Mucosa of rectum (tissue), 2 donors: ENCODE data around the gene ITPKB.

Source experiments
- H3K27ac ChIP-seq, 2 donors: one replicate each; pipeline ENCODE4 v1.7.0; 2013; ENCODE audit warnings: inconsistent platforms in 2 of 2, low read depth in 2 of 2, low read length in 2 of 2
- H3K27me3 ChIP-seq, 2 donors: one replicate each; pipeline ENCODE4 v1.7.0; 2013; ENCODE audit warnings: low read length in 2 of 2; ENCODE audit not compliant: control insufficient read depth in 2 of 2, insufficient read depth in 2 of 2
- H3K36me3 ChIP-seq, 2 donors: one replicate each; pipeline ENCODE4 v1.7.0; 2013; ENCODE audit warnings: low read length in 2 of 2; ENCODE audit not compliant: control insufficient read depth in 2 of 2, insufficient read depth in 2 of 2
- H3K4me1 ChIP-seq, 2 donors: one replicate each; pipeline ENCODE4 v1.7.0; 2013; ENCODE audit warnings: low read length in 2 of 2, mild to moderate bottlenecking in 1 of 2; ENCODE audit not compliant: control insufficient read depth in 2 of 2, insufficient read depth in 2 of 2
- H3K4me3 ChIP-seq, 2 donors: one replicate each; pipeline ENCODE4 v1.7.0; 2013; ENCODE audit warnings: low read length in 2 of 2
- H3K9ac ChIP-seq, 2 donors: one replicate each; pipeline ENCODE4 v1.7.0; 2013; ENCODE audit warnings: low read length in 2 of 2, low read depth in 1 of 2, mild to moderate bottlenecking in 1 of 2
- H3K9me3 ChIP-seq, 2 donors: one replicate each; pipeline ENCODE4 v1.7.0; 2013; ENCODE audit warnings: low read length in 2 of 2; ENCODE audit not compliant: control insufficient read depth in 2 of 2
- donor health status: healthy.
- donor health status: Normal muscosa, but diverticular disease.

The ITPKB gene

DNA sequence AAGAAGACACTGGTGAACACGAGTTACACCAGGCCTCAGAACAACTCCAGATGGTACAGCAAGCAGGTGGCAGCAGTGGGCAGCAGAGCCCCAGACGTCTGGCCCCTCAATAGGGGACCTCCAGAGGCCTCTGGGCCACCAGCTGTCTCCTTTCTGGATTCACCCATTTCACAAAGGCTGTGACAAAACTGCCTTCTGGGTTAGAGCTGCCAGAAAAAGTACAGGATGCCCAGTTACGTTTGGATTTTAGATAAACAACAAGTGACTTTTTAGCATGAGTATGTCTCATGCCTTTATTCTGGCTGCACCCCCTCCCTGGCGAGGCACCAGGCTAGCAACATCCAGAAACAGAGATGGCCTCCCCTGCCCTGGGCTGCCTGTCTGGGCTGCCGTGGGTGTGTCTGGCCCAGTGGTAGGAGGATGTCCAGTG is 30.1 kb downstream of the ITPKB start:
- no peak overlapping the region for H3K27ac ChIP-seq
- no peak overlapping the region for H3K9ac ChIP-seq
- H3K4me3 ChIP-seq = no peak overlapping the region
- peaks cover 6 to 11% of the 10 kb centered on the region in 2 donors for H3K4me1 ChIP-seq
- H3K9me3 ChIP-seq = no peaks in the 10 kb centered on the region
- no peaks in the 10 kb centered on the region for H3K27me3 ChIP-seq
- no peaks in the 10 kb centered on the region for H3K36me3 ChIP-seq

DNA sequence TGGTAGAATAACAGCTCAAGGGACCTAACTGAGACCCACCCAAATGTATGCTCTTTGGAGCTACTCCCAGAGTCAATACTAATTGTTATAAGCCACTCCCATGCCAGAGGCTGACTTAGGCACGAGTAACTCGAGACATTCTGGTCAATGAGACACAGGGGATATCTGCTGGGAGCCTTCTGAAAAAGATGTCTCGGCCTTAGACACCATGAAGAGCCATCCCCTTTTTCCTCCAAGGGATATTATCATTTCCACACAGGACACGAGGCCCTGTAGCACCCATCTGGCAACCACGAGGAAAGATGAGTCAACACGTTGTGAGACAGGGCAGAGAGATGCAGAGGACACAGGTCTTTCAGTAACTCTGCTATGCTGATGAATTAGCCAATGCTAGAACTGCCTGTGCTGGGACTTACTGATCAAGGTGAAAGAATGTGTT is 30.7 kb downstream of the ITPKB start:
- Histone ChIP-seq H3K4me1 (peaks cover 6 to 14% of the 10 kb centered on the region in 2 donors), H3K4me3 (no peak overlapping the region), H3K27ac (no peak overlapping the region), H3K27me3 (no peaks in the 10 kb centered on the region), H3K9me3 (no peaks in the 10 kb centered on the region), H3K36me3 (no peaks in the 10 kb centered on the region), H3K9ac (no peak overlapping the region)

DNA sequence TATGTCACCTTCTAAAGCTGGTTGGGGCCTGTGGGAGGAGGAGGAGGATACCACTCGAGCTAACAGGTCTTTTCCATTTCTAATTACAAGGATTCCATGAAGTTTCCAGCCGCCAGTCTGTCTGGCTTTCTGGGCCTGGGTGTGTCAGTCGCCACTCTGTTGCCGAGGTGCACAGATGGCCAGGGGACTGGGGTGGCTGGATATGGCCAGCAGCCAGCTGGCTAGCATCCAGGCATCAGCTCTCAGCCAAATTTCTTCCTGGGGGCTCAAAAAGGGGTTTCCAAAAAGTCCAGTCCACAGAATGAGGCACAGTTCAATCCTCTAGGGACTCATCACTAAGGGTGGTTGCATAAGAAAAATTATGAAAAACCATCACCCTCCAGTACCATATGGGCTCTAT is 32.4 kb downstream of the ITPKB start:
- H3K27me3 ChIP-seq = no peaks in the 10 kb centered on the region
- no peak overlapping the region for H3K4me3 ChIP-seq
- peaks cover 9 to 18% of the 10 kb centered on the region in 2 donors for H3K4me1 ChIP-seq
- no peak overlapping the region for H3K9ac ChIP-seq
- H3K36me3 ChIP-seq = no peaks in the 10 kb centered on the region
- no peak overlapping the region for H3K27ac ChIP-seq
- H3K9me3 ChIP-seq = no peaks in the 10 kb centered on the region

DNA sequence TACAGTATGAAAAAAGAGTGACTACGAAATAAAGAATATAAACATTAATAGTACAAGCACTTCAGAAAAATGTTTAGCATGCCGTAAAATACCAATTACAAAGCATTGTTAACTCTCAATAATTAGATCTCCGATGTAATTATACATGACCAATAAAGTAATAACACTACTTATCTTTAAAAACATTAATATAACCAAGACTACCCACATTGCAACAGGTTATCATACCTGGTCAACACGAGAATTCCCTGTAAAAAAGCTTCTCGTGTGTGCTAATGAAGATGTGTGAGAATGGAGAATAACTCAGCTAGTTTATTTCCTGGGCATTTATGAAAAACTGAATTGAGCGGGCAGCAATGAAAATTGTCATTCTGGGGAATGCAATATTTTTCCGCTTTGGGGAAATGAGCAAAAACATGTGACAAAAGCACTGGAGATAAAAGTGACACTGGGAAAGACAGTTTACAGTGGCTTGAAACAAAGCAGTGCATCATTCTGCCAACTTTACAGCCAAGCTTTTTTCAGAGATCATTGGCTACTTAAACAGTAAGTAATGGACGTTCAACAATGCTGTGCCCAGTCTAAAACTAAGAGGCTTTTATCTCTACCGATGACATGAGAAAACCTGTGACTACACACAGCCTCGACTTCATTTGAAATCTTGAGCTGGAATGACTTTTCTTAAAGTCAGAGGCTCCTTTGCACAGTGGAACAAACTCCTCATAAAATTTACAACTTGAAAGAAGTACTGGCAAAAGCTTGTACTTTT is 34.7 kb downstream of the ITPKB start:
- Histone ChIP-seq H3K27ac (peak overlapping the region in 1 of 2 donors; percentile 94), H3K9ac (peak overlapping the region; percentile 86 to 92), H3K4me3 (peak overlapping the region in 1 of 2 donors; percentile 88)

DNA sequence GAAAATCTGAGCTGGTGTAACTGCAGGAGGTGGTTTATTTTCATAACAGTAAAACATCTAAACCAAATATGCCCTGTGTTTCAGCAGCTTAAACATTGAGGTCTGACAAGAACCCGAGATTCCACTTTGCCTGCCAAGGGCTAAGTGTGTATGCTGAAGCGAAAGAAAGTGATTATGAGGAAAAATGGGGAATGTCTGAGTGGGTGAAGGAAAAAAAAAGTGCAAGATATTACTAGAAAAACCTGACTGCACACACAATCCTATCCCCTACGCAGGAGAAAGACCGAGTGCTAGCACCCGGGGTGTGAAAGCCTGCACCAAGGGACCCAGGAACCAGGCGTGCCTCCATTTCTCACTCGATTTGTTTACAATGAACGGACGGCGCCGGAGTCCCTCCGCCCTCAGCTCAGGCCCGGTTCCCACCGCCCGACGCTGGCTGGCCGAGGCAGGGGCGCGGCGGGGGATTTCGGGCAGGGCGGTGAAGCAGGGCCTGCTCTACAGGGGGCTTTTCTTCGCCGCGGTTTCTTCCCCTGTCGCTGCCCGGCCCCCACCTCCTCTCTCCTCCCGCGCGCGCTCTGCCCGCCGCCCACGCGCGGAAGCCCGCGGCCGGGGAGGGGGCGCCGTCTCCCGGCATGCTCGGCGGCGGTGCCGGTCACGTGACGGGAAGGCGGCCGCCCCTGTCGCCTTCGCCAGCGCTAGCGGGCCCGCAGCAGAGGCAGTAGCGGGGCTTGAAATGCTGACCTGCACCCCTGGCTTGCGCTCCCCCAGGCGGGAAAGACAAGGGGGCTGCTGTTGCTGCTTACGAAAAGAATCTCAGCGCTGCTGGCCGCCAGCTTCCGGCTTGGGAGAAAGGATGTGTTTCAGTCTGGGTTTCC is 35.9 kb downstream of the ITPKB start:
- peak overlapping the region; percentile 90 to 94 for H3K27ac ChIP-seq
- peak overlapping the region; percentile 86 to 92 for H3K9ac ChIP-seq
- no peaks in the 10 kb centered on the region for H3K36me3 ChIP-seq
- H3K4me3 ChIP-seq = peak overlapping the region; percentile 74 to 88
- no peaks in the 10 kb centered on the region for H3K27me3 ChIP-seq
- H3K9me3 ChIP-seq = no peaks in the 10 kb centered on the region
- H3K4me1 ChIP-seq = peaks cover 6 to 15% of the 10 kb centered on the region in 2 donors

More for the DNA sequence above, 34.7 kb downstream of the ITPKB start:
- no peaks in the 10 kb centered on the region for H3K36me3 ChIP-seq
- no peaks in the 10 kb centered on the region for H3K9me3 ChIP-seq
- peaks cover 6 to 14% of the 10 kb centered on the region in 2 donors for H3K4me1 ChIP-seq
- no peaks in the 10 kb centered on the region for H3K27me3 ChIP-seq

DNA sequence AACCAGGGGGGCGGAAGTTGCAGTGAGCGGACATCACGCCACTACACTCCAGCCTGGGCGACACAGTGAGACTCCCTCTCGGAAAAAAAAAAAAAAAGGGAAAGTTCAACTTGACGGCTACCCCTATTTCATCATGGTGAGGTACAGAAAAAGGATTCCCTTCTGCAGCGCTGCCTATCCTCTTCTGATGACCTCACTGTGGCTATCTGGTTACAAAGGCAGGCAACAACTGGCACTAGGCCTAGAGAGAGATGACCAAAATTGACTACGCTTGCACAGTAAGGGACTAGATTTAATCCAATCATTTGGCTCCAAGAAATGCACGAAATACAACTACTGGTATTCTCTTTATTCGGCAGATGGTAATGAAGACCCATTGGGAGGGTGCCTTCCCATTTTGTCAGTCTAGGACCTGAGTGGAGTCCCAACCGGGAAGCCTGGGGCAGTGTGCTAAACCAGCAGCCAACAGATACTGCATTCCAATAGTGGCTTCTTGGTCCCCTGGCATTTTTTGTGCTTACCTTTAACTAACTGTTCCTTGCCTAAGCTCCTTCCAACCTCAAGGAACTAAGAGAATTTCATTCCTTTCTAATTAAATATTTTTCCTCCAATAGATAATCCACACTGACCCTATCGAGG is 36.6 kb downstream of the ITPKB start:
- H3K4me3 ChIP-seq = peak overlapping the region; percentile 74 to 88
- H3K36me3 ChIP-seq = no peaks in the 10 kb centered on the region
- peak overlapping the region; percentile 90 to 94 for H3K27ac ChIP-seq
- H3K9ac ChIP-seq = peak overlapping the region; percentile 86 to 92
- H3K4me1 ChIP-seq = peaks cover 6 to 17% of the 10 kb centered on the region in 2 donors
- no peaks in the 10 kb centered on the region for H3K27me3 ChIP-seq
- H3K9me3 ChIP-seq = no peaks in the 10 kb centered on the region

DNA sequence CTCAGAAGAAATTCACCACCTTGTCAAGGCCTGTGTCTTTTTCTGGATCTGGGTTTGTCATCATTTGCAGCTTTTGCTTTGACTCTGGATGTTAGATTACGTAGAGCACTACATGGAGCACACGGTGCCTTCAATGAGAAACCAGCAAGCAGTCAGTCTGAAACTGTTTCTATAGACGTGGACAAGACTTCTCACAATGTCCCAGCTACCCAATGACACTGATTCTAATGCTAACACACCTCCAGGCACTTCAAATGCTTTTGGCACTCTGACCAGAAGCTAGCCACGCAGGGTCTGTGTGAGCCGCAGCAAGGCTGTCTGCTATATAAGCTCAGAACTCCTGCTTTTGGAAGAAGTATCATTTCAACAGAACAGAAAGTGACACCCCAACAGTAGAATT is 38.2 kb downstream of the ITPKB start:
- peaks cover 6 to 17% of the 10 kb centered on the region in 2 donors for H3K4me1 ChIP-seq
- no peaks in the 10 kb centered on the region for H3K9me3 ChIP-seq
- H3K27me3 ChIP-seq = no peaks in the 10 kb centered on the region
- no peak overlapping the region for H3K27ac ChIP-seq
- no peaks in the 10 kb centered on the region for H3K36me3 ChIP-seq
- H3K9ac ChIP-seq = no peak overlapping the region
- no peak overlapping the region for H3K4me3 ChIP-seq

DNA sequence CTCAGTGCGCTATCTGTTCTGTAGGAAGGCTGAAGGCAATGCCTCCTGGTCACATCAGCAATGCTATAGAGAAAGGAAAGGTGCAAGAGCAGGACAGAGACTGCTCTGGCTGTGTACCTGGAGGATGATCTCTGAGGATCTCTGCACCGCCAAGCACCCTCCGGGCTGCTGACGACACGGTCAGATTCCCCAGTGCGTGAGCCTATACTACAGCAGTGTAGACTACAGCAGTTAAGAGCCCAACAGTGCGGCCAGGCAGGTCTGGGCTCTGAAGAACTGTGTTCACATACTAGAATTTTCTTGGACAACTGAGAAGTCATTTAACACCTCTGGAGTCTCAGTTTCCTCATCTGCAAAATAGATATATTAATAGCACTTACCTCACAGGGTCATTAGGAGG is 39.9 kb downstream of the ITPKB start:
- no peaks in the 10 kb centered on the region for H3K27me3 ChIP-seq
- no peak overlapping the region for H3K9ac ChIP-seq
- H3K9me3 ChIP-seq = no peaks in the 10 kb centered on the region
- H3K27ac ChIP-seq = no peak overlapping the region
- no peak overlapping the region for H3K4me3 ChIP-seq
- H3K4me1 ChIP-seq = peaks cover 6 to 17% of the 10 kb centered on the region in 2 donors
- no peaks in the 10 kb centered on the region for H3K36me3 ChIP-seq

DNA sequence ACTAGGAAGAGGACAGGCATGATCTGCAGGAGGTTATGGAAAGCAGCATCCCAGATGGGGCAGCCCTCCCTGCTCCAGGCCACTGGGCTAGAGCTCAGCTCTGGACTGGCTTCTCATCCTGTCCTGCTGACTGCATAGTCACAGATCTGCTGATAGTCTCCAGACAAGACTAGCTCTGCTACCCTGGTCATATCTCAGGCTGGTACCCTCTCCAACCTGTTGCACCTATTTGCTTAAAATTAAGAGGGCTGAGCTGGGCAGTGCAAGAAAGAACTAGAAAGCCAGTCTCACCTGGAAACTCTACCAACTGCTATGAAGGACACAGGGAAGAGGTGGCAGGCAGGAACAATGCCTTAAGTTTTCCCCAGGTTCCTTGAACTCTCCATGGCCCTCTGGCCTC is 40.4 kb downstream of the ITPKB start:
- peaks cover 6 to 12% of the 10 kb centered on the region in 2 donors for H3K4me1 ChIP-seq
- no peaks in the 10 kb centered on the region for H3K27me3 ChIP-seq
- H3K36me3 ChIP-seq = no peaks in the 10 kb centered on the region
- no peaks in the 10 kb centered on the region for H3K9me3 ChIP-seq
- no peak overlapping the region for H3K27ac ChIP-seq
- H3K9ac ChIP-seq = no peak overlapping the region
- no peak overlapping the region for H3K4me3 ChIP-seq
